Activated B cell treated with CpG ODN at 0.5 μM for 24 hours (primary cell): ENCODE measurements around the gene YBX3. TPM values are rescaled to one million over a fixed set of nuclear protein-coding genes. Genes with fewer than 3 reads are reported as not detected.
A peak's percentile ranks its signal among the peaks of the same experiment; 100 is the strongest.

Experiments used
- ATAC-seq: fragments of 200-7000 bp; cut with Tn5 transposase; one replicate; pipeline ENCODE4 v1.10.0; 2021; ENCODE audit warnings: low read depth, mild to moderate bottlenecking, moderate library complexity
- CTCF ChIA-PET: fragments of 350-600 bp; sonication (Branson Sonifier 250); formaldehyde crosslinking; loops from one replicate; lab custom pipeline; 2021; ENCODE audit warnings: antibody characterized with exemption; lab: Charles Lee
- POLR2A ChIA-PET: fragments of 350-600 bp; sonication (Branson Sonifier 250); formaldehyde crosslinking; loops from one replicate; lab custom pipeline; 2021; ENCODE audit warnings: antibody characterized with exemption; lab: Charles Lee
- DNase-seq: peaks from one replicate; pipeline ENCODE4 v3.0.0; 2022
- H3K27ac Mint-ChIP-seq: one replicate; pipeline ENCODE4 v1.8.0; 2020; ENCODE audit warnings: mixed read lengths
- H3K27me3 Mint-ChIP-seq: one replicate; pipeline ENCODE4 v1.8.0; 2021; ENCODE audit warnings: mixed read lengths
- H3K36me3 Mint-ChIP-seq: one replicate; pipeline ENCODE4 v1.8.0; 2021; ENCODE audit warnings: low read depth, mixed read lengths
- H3K4me1 Mint-ChIP-seq: one replicate; pipeline ENCODE4 v1.8.0; 2021; ENCODE audit warnings: mixed read lengths
- H3K4me3 Mint-ChIP-seq: one replicate; pipeline ENCODE4 v1.8.0; 2020; ENCODE audit warnings: mild to moderate bottlenecking, mixed read lengths
- H3K9me3 Mint-ChIP-seq: one replicate; pipeline ENCODE4 v1.8.0; 2020; ENCODE audit warnings: mixed read lengths
- CTCF ChIP-seq: fragments of 200-600 bp; IDR thresholded peaks from one replicate; pipeline ENCODE4 v1.8.0; 2022; ENCODE audit warnings: antibody characterized with exemption, mild to moderate bottlenecking
- intact Hi-C: fragments of 100-400 bp; cut with micrococcal nuclease; formaldehyde crosslinking; loops from one replicate; pipeline ENCODE4 v1.15.1; 2024
- total RNA-seq: library from RNA; stranded (reverse); gene quantifications from 2 replicates; pipeline ENCODE4 v1.2.3, GENCODE V29; 2022

The YBX3 gene
- total RNA-seq, 1 donor from 2014 or later: 50.3 TPM

- Mint-ChIP-seq H3K36me3 (peaks cover 54% of the 10 kb centered on the region), H3K9me3 (no peaks in the 10 kb centered on the region), H3K4me1 (peaks cover 12% of the 10 kb centered on the region), H3K27me3 (no peaks in the 10 kb centered on the region), H3K4me3 (no peak overlapping the region), H3K27ac (no peak overlapping the region)
- ATAC-seq: no peak
- no peak for TF ChIP-seq CTCF
- intact Hi-C loops: no loop called here
- no peak for DNase-seq
- ChIA-PET CTCF (no interaction called here), POLR2A (no interaction called here)
These were observed 13.3 kb downstream of the YBX3 start for GRCh38 chr12:10709808-10710207.

- ATAC-seq: no peak
- DNase-seq: no peak
- ChIA-PET POLR2A (no interaction called here), CTCF (no interaction called here)
- no peaks in the 10 kb centered on the region for H3K27me3 Mint-ChIP-seq
- TF ChIP-seq CTCF: no peak
- peaks cover 58% of the 10 kb centered on the region for H3K36me3 Mint-ChIP-seq
- H3K4me3 Mint-ChIP-seq: no peak overlapping the region
- no peaks in the 10 kb centered on the region for H3K9me3 Mint-ChIP-seq
- no peak overlapping the region for H3K27ac Mint-ChIP-seq
- peaks cover 12% of the 10 kb centered on the region for H3K4me1 Mint-ChIP-seq
- intact Hi-C loops: no loop called here
These were observed 14.3 kb downstream of the YBX3 start for GRCh38 chr12:10708862-10709261.

- ChIA-PET CTCF (no interaction called here), POLR2A (no interaction called here)
- intact Hi-C loops: no loop called here
- H3K27me3 Mint-ChIP-seq: no peaks in the 10 kb centered on the region
- no peak overlapping the region for H3K27ac Mint-ChIP-seq
- no peaks in the 10 kb centered on the region for H3K9me3 Mint-ChIP-seq
- H3K4me1 Mint-ChIP-seq: peaks cover 15% of the 10 kb centered on the region
- no peak for ATAC-seq
- no peak overlapping the region for H3K4me3 Mint-ChIP-seq
- no peak for DNase-seq
- no peak for TF ChIP-seq CTCF
- H3K36me3 Mint-ChIP-seq: peaks cover 53% of the 10 kb centered on the region
These were observed 17.5 kb downstream of the YBX3 start for GRCh38 chr12:10705655-10706054.

- Mint-ChIP-seq H3K9me3 (no peaks in the 10 kb centered on the region), H3K27me3 (no peaks in the 10 kb centered on the region), H3K36me3 (peaks cover 57% of the 10 kb centered on the region), H3K4me3 (no peak overlapping the region), H3K4me1 (peaks cover 6% of the 10 kb centered on the region), H3K27ac (no peak overlapping the region)
- intact Hi-C loops: no loop called here
- ATAC-seq (no peak), DNase-seq (no peak)
- ChIA-PET CTCF (no interaction called here), POLR2A (no interaction called here)
- TF ChIP-seq CTCF: no peak
These were observed 21.3 kb downstream of the YBX3 start for GRCh38 chr12:10701843-10702242.

DNA sequence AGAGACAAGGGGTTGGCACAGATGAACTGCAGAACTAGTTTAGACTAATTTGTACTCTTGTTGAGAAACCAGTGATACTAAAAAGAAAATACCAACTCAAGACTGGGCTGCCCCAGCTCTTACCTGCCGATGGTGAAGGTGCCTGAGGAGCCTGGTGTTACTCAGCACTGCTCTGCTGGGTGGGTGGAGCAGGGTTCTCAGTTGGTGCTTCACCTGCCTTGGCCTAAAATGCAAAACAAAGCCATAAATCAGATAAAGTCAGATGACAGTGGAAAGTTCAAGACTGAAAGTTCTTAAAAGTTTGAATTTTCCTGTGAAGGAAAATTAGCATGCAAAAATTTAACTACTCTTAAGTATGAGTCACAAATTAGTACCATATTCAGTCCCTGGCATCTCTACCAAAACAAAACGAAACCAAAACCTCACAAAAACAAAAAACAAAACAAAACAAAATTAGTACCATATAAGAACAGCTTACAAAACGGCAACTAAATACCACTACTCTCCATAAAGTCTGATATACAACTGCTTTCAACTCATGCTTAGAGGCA, 21.9 kb downstream of the YBX3 start:
- Mint-ChIP-seq H3K4me3 (no peak overlapping the region), H3K9me3 (no peaks in the 10 kb centered on the region), H3K4me1 (peaks cover 6% of the 10 kb centered on the region), H3K27me3 (no peaks in the 10 kb centered on the region), H3K27ac (peak overlapping the region; percentile 16), H3K36me3 (peaks cover 55% of the 10 kb centered on the region)
- TF ChIP-seq CTCF: no peak
- ChIA-PET CTCF (no interaction called here), POLR2A (no interaction called here)
- ATAC-seq (no peak), DNase-seq (no peak)
- intact Hi-C loops: no loop called here
